ENCODE results near the gene GRM8.

DNA sequence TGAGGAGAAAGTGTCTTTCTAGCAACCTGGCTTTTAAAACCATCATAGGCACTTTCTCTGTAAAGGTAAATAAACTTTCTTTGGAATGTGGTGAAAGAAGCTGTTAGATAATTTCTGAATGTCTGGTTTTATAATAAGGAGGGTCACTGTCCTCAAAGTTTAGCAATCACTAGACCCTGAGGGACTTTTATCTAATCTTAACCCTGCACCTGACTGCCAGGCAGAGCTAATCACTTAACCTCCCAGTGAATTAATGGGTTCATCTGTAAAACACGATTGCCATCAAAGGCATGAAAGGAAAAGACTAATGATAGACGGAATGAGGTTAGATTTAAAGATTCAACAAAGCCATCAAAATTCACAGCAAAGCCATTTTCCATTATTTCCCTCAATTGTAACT, 553.8 kb downstream of the GRM8 start:
- TF ChIP-seq CTCF (conservative IDR thresholded peaks at IDR 0.05; ENCODE audit: low read length) (no peak), EZH2phosphoT487 (IDR thresholded peaks at IDR 0.05; ENCODE audit: borderline replicate concordance, low read depth, low read length) (no peak)
